HFF-Myc (cell line): ENCODE data around the gene ACTR6.

ENCODE experiments used
- DNase-seq: peaks from one replicate; pipeline ENCODE4 v3.0.0-alpha.2; 2011; ENCODE audit warnings: low read depth; ENCODE audit errors: extremely low read depth
- H3K4me3 ChIP-seq: replicated peaks from 2 replicates; pipeline ENCODE4 v1.5.1; 2011; ENCODE audit warnings: low read depth, mild to moderate bottlenecking, control low read depth, low read length
- CTCF ChIP-seq: IDR thresholded peaks from 2 replicates; pipeline ENCODE4 v1.5.1; 2012; ENCODE audit warnings: mild to moderate bottlenecking, low read depth, low read length, control low read depth; ENCODE audit errors: missing control alignments

The ACTR6 gene

GRCh38 chr12:100234166-100234565 is 33.6 kb downstream of the ACTR6 start:
- no peak overlapping the region for H3K4me3 ChIP-seq
- DNase-seq, result peak; percentile 22
- no peak for TF ChIP-seq CTCF

GRCh38 chr12:100234591-100235304 is 34.1 kb downstream of the ACTR6 start:
- TF ChIP-seq CTCF, result peak; percentile 58
- DNase-seq, result peak; percentile 26
- no peak overlapping the region for H3K4me3 ChIP-seq

- no peak overlapping the region for H3K4me3 ChIP-seq
- no peak for DNase-seq
- no peak for TF ChIP-seq CTCF
Observed at GRCh38 chr12:100238801-100239200, 38.2 kb downstream of the ACTR6 start.

GRCh38 chr12:100239589-100239988 is 39.0 kb downstream of the ACTR6 start:
- DNase-seq, result no peak
- no peak overlapping the region for H3K4me3 ChIP-seq
- TF ChIP-seq CTCF, result no peak

- no peak for TF ChIP-seq CTCF
- no peak for DNase-seq
- H3K4me3 ChIP-seq, result no peak overlapping the region
Observed at GRCh38 chr12:100243137-100243536, 42.5 kb downstream of the ACTR6 start.

DNA sequence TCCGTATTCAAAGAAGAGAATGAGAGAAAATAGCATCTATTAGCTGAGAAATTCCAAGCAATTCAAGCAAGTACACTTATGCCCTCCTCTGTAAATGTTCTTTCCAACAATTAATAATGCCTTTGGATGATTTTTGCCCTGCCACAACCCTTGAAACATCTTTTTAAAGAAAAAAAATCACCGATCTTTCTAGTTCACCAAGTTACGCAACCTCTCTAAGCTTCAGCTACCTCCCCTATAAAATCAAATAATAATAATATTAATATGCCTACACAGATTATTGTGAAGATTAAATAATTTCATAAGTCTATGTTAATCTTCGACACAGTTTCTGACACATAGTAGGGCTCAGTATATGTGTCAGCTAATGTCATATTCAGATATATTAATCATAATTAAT is 47.1 kb downstream of the ACTR6 start:
- no peak for TF ChIP-seq CTCF

DNA sequence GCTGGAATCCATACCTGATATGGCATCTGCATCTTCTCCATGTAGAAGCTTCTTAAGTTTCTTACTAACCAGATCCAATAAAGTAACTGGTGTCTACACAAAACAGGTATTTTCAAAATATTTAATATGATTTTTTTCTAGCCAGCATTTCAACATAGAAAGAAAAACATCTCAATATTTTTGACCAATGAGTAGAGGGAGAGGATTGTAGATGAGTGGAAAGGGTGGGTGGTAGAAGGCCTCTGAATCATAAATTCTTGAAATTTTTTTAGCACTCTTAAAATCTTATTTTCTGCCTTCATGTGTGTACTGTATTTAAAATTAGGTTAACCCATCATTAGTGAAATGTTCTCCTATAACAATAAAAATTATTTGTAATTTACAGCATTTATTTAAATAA is 48.3 kb downstream of the ACTR6 start:
- no peak for TF ChIP-seq CTCF
- DNase-seq, result no peak
- H3K4me3 ChIP-seq, result no peak overlapping the region

More for the DNA sequence above, 47.1 kb downstream of the ACTR6 start:
- no peak overlapping the region for H3K4me3 ChIP-seq
- no peak for DNase-seq
